GM12878 (cell line): ENCODE data around the gene MYBPC2. TPM values are rescaled to one million over a fixed set of nuclear protein-coding genes. Genes with fewer than 3 reads are reported as not detected.
"Not testable (repeated sequence)": the region's sequence is repeated elsewhere in the genome, so short reads cannot be mapped to it uniquely, and the experiment has no call there.

Source experiments
- ATAC-seq: fragments of 200-7000 bp; cut with Tn5 transposase; 3 replicates; pipeline ENCODE4 v1.9.1; 2020; ENCODE audit warnings: mild to moderate bottlenecking, moderate library complexity
- BruUV-seq: library from RNA; stranded (reverse); fragments of 400-500 nt; replicated peaks from 2 replicates; lab custom pipeline; 2021; lab: Mats Ljungman, UMichigan
- CTCF ChIA-PET: fragments of 300-600 bp; sonication (Branson Sonifier 250); formaldehyde crosslinking; extraction: SDS; loops from one replicate; lab custom pipeline; 2021; ENCODE audit warnings: inconsistent platforms; lab: Yijun Ruan, JAX
- POLR2A ChIA-PET: fragments of 350-600 bp; formaldehyde crosslinking; extraction: SDS; loops from one replicate; lab custom pipeline; 2021; ENCODE audit warnings: inconsistent platforms; lab: Charles Lee
- RAD21 ChIA-PET: fragments of 300-600 bp; sonication (Branson Sonifier 250); formaldehyde crosslinking; loops from one replicate; lab custom pipeline; 2023; ENCODE audit warnings: antibody characterized with exemption; ENCODE audit not compliant: unreplicated experiment; lab: Charles Lee
- SMC1A ChIA-PET: fragments of 300-600 bp; sonication (Branson Sonifier 250); formaldehyde crosslinking; loops from one replicate; lab custom pipeline; 2023; ENCODE audit not compliant: unreplicated experiment, uncharacterized antibody; lab: Charles Lee
- DNase-seq: peaks from one replicate; pipeline ENCODE4 v3.0.0-alpha.2; 2011; ENCODE audit warnings: low read depth, low spot score
- FAIRE-seq: peaks from 3 replicates; lab custom pipeline; 2011; peaks lifted over from hg19 to GRCh38; lab: Jason Lieb, UNC
- H2AFZ ChIP-seq: 2 replicates; pipeline ENCODE4 v1.6.0; 2011; ENCODE audit warnings: low read depth, low read length, control low read depth; ENCODE audit not compliant: control insufficient read depth
- H3K27ac ChIP-seq: 2 replicates; pipeline ENCODE4 v1.5.1; 2011; ENCODE audit warnings: control low read depth; ENCODE audit not compliant: control insufficient read depth, insufficient read depth
- H3K27me3 ChIP-seq, 2 experiments: replicated peaks in 1 of 2; 2 replicates each; pipeline versions ENCODE4 v1.6.0 to v1.6.1; 2011; ENCODE audit warnings: low read length in 1 of 2; ENCODE audit not compliant: control insufficient read depth in 2 of 2, insufficient read depth in 2 of 2
- H3K36me3 ChIP-seq, 2 experiments: 2 replicates each; pipeline ENCODE4 v1.5.1; 2011; ENCODE audit warnings: low read length in 1 of 2; ENCODE audit not compliant: control insufficient read depth in 2 of 2, insufficient read depth in 2 of 2
- H3K4me1 ChIP-seq: 2 replicates; pipeline ENCODE4 v1.6.1; 2011; ENCODE audit warnings: mild to moderate bottlenecking, low read length, moderate library complexity, mixed read lengths; ENCODE audit not compliant: control insufficient read depth, insufficient read depth
- H3K4me2 ChIP-seq: 2 replicates; pipeline ENCODE4 v1.6.0; 2011; ENCODE audit warnings: control low read depth; ENCODE audit not compliant: control insufficient read depth, insufficient read depth
- H3K4me3 ChIP-seq: fragments of 200-600 bp; sonication (generic); 2 replicates; pipeline ENCODE4 v1.5.1; 2016
- H3K79me2 ChIP-seq: 2 replicates; pipeline ENCODE4 v1.6.0; 2011; ENCODE audit warnings: low read length; ENCODE audit not compliant: control insufficient read depth, insufficient read depth
- H3K9ac ChIP-seq: 2 replicates; pipeline ENCODE4 v1.8.0; 2011; ENCODE audit warnings: low read length, control low read depth, mixed read lengths; ENCODE audit not compliant: control insufficient read depth, insufficient read depth
- H3K9me3 ChIP-seq: replicated peaks from 3 replicates; pipeline ENCODE4 v1.5.1; 2011; ENCODE audit warnings: mild to moderate bottlenecking, low read length; ENCODE audit not compliant: control insufficient read depth, insufficient read depth
- H4K20me1 ChIP-seq: 2 replicates; pipeline ENCODE4 v1.6.0; 2011; ENCODE audit not compliant: control insufficient read depth, insufficient read depth
- WGBS: methylation state at CpG from one replicate; pipeline ENCODE4 v1.1.6; 2016; ENCODE audit warnings: low lambda C conversion rate; ENCODE audit not compliant: insufficient replicate concordance, insufficient coverage; ENCODE audit errors: missing lambda C conversion rate; 5-methylcytosine and 5-hydroxymethylcytosine counted together
- in situ Hi-C: fragments of 300-500 bp; cut with MboI; formaldehyde crosslinking; loops from 9 replicates; pipeline ENCODE4 v1.14.3; 2018; ENCODE audit warnings: mixed read lengths
- intact Hi-C: fragments of 100-400 bp; cut with micrococcal nuclease; formaldehyde crosslinking; loops from one replicate; pipeline ENCODE4 v1.14.2; 2022; ENCODE audit not compliant: unreplicated experiment
- polyA plus RNA-seq, 11 experiments: library from polyadenylated mRNA; depleted of rRNA in 4 of 11; unstranded in 6 of 11; stranded (reverse) in 5 of 11; fragments of >200 nt; fragmentation: Nextera tagmentation in 4 of 11; fragmentation: Illumina TruSeq in 1 of 11; extraction: Ambion mirVana in 4 of 11; extraction: Trizol in 1 of 11; gene quantifications; 1 replicate in 1 of 11; 2 replicates in 10 of 11; pipeline versions ENCODE4 v1.2.1 to v1.2.3, GENCODE V29; 2011 to 2016; ENCODE audit warnings: inconsistent platforms in 2 of 11, missing spikeins in 2 of 11, low read depth in 1 of 11
- total RNA-seq, 4 experiments: library from RNA; depleted of rRNA in 3 of 4; stranded (reverse); fragments of >200 nt in 3 of 4; fragmentation: Illumina TruSeq in 1 of 4; extraction: Trizol in 1 of 4; gene quantifications; 2 replicates each; pipeline versions ENCODE4 v1.2.1 to v1.2.3, GENCODE V29; 2013 to 2021

MYBPC2 gene
- total and polyA plus RNA-seq, 10 of the 15 experiments (the other 5 are each of a cell fraction or from before 2014, with no cell fraction given) = 0.09 to 2.6 (median 0.61) TPM

GRCh38 chr19:50390295-50390694 lies 42.4 kb upstream of the MYBPC2 start:
- DNase-seq, H3K27me3 ChIP-seq, H2AFZ ChIP-seq, H4K20me1 ChIP-seq, in situ Hi-C loops, FAIRE-seq, intact Hi-C loops, H3K4me3 ChIP-seq, H3K9me3 ChIP-seq, RAD21 ChIA-PET, BruUV-seq, ATAC-seq, H3K4me1 ChIP-seq, H3K9ac ChIP-seq, H3K27ac ChIP-seq, H3K4me2 ChIP-seq, SMC1A ChIA-PET: not testable (repeated sequence)
- 91% methylated on average over 3 of the region's 3 CpGs for WGBS
- peaks cover 15% of the 10 kb centered on the region for H3K79me2 ChIP-seq
- H3K36me3 ChIP-seq = peaks cover 10 to 11% of the 10 kb centered on the region in 2 experiments; a peak in 3 of 4 replicates
- POLR2A ChIA-PET = interaction anchor here (0.6 kb wide), 1 partner anchor 14 kb away, joined by 3 read pairs; the partner anchor contains the start of gene NR1H2
- CTCF ChIA-PET = interaction anchor here (0.7 kb wide), 1 partner anchor 392 kb away, joined by 3 read pairs; no protein-coding TSS in a partner anchor

GRCh38 chr19:50390952-50391351 lies 41.7 kb upstream of the MYBPC2 start:
- SMC1A ChIA-PET, H3K4me2 ChIP-seq, H3K4me3 ChIP-seq, BruUV-seq, H3K4me1 ChIP-seq, H2AFZ ChIP-seq, RAD21 ChIA-PET, H4K20me1 ChIP-seq, in situ Hi-C loops, intact Hi-C loops, H3K9ac ChIP-seq, H3K27me3 ChIP-seq, H3K79me2 ChIP-seq, FAIRE-seq, CTCF ChIA-PET, H3K27ac ChIP-seq, H3K9me3 ChIP-seq, DNase-seq, ATAC-seq: not testable (repeated sequence)
- peaks cover 10 to 11% of the 10 kb centered on the region in 2 experiments; a peak in 3 of 4 replicates for H3K36me3 ChIP-seq
- WGBS = 98% methylated on average over 22 of the region's 23 CpGs
- POLR2A ChIA-PET = interaction anchor here (0.6 kb wide), 1 partner anchor 43 kb away, joined by 5 read pairs; no protein-coding TSS in a partner anchor
